HG02970 (cell line): ENCODE results near the gene SLC30A2.

Experiments
- ATAC-seq: cut with Tn5 transposase; IDR thresholded peaks from one replicate; pipeline ENCODE4 v1.9.1; 2021; ENCODE audit warnings: mild to moderate bottlenecking, moderate library complexity, moderate number of reproducible peaks; ENCODE audit not compliant: unreplicated experiment, low FRiP score

SLC30A2 gene

GRCh38 chr1:26025517-26025916 lies 20.4 kb downstream of the SLC30A2 start:
- no peak for ATAC-seq

GRCh38 chr1:26025060-26025459 lies 20.9 kb downstream of the SLC30A2 start:
- no peak for ATAC-seq

- ATAC-seq = no peak
Observed at GRCh38 chr1:26023826-26024225, 22.1 kb downstream of the SLC30A2 start.

- no peak for ATAC-seq
Observed at GRCh38 chr1:26023009-26023408, 22.9 kb downstream of the SLC30A2 start.

GRCh38 chr1:26022404-26022779 lies 23.5 kb downstream of the SLC30A2 start:
- ATAC-seq = no peak

GRCh38 chr1:26021647-26022403 lies 24.1 kb downstream of the SLC30A2 start, which contains the start of gene EXTL1:
EXTL1 (plus strand) TSS chr1:26021775; CDS start chr1:26022647, 872 bp downstream.
- no peak for ATAC-seq

GRCh38 chr1:26020941-26021646 lies 24.8 kb downstream of the SLC30A2 start:
- ATAC-seq = no peak

GRCh38 chr1:26020330-26020768 lies 25.6 kb downstream of the SLC30A2 start:
- no peak for ATAC-seq

- ATAC-seq = no peak
Observed at GRCh38 chr1:26019641-26020315, 26.1 kb downstream of the SLC30A2 start.

- ATAC-seq = no peak
Observed at GRCh38 chr1:26017606-26018005, 28.3 kb downstream of the SLC30A2 start.

- no peak for ATAC-seq
Observed at GRCh38 chr1:26016953-26017545, 28.9 kb downstream of the SLC30A2 start.

GRCh38 chr1:26016258-26016952 lies 29.5 kb downstream of the SLC30A2 start:
- no peak for ATAC-seq

- no peak for ATAC-seq
Observed at GRCh38 chr1:26015358-26015757, 30.6 kb downstream of the SLC30A2 start.

- no peak for ATAC-seq
Observed at GRCh38 chr1:26014179-26014578, 31.7 kb downstream of the SLC30A2 start.

- no peak for ATAC-seq
Observed at GRCh38 chr1:26012864-26013263, 33.1 kb downstream of the SLC30A2 start.

- ATAC-seq = no peak
Observed at GRCh38 chr1:26010825-26011224, 35.1 kb downstream of the SLC30A2 start.

GRCh38 chr1:26009796-26010447 lies 36.0 kb downstream of the SLC30A2 start:
- ATAC-seq = no peak

- ATAC-seq = no peak
Observed at GRCh38 chr1:26006710-26007109, 39.2 kb downstream of the SLC30A2 start.

GRCh38 chr1:26005434-26006105 lies 40.3 kb downstream of the SLC30A2 start:
- no peak for ATAC-seq
